Stimulated activated CD4-positive, alpha-beta T cell treated with anti-CD3 and anti-CD28 coated beads, Interleukin-15, amount 100 ng/mL, for 24 hours (primary cell): ENCODE results near the gene PLXDC2.

Experiments used
- DNase-seq: peaks from one replicate; pipeline ENCODE4 v3.0.0-alpha.2; 2020

PLXDC2 gene

DNA sequence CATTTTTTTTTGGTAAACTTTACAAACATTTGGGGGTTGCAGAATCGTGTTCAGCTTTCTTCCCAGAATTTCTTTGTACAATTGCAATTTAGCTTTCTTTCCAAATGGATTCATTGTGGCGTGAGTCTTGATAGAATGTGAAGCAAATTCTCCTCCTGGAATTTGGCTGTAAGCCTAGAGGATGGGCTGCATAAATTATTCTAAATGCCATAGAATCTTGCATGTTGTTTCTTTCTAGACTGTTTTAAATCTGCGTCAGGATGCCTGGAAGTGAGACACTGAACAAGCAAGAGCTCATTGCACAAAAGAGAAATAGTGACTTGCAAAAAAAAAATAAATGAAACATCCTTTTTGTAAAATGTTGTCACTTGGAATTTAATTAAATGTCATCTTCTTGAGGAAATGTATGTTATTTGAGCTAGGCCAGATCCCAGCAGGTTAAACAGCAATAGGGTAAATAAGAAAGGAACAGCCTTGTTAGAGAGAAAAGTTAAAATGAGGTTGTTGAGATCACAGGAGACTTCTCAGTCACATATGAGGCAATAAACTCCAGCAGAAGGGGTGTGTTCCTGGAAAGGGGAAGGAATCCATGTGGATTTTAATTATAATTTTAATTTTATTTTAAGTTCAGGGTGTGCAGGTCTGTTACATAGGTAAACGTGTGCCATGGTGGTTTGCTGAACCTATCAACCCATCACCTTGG is 483.0 kb downstream of the PLXDC2 start:
- DNase-seq, result no peak

- DNase-seq, result no peak
These were observed 484.5 kb downstream of the PLXDC2 start for GRCh38 chr10:20300735-20301134.

DNA sequence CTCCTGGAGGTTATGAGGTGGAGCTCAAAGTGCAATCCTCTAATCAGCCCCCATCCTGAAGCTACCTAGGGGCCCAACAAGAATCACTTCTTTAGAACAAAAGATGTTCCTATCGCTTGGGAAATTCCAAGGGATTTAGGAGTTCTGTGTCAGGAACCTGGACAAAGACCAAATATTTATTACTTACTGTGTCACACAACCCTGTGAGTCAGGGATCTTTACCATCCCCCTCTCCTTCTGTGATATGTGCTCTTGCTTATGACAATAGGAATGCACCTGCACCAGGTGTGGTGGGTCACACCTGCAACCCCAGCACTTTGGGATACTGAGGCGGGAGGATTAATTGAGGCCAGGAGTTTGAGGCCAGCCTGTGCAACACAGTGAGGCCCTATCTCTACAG is 485.8 kb downstream of the PLXDC2 start:
- DNase-seq, result no peak

DNA sequence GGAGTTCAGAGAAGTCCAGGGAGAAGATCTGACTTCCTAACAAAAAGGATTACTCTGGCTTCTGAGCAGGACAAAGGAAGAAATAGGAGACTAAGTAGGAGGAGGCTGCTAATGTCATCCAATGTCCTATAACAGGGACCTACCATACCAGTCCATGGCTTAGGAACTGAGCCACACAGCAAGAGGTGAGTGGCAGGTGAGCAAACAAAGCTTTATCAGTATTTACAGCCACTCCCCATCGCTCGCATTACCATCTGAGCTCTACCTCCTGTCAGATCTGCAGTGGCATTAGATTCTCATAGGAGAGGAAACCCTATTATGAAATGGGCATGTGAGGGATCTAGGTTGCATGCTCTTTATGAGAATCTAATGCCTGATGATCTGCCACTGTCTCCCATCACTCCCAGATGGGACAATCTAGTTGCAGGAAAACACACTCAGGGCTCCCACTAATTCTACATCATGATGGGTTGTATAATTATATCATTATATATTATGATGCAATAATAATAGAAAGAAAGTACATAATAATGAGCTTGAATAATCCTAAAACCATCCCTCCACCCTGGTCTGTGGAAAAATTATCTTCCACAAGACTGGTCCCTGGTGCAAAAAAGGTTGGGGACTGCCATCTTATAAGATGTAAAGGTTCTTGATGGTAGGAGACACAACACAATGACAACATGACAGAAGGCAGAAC is 487.4 kb downstream of the PLXDC2 start:
- no peak for DNase-seq

DNA sequence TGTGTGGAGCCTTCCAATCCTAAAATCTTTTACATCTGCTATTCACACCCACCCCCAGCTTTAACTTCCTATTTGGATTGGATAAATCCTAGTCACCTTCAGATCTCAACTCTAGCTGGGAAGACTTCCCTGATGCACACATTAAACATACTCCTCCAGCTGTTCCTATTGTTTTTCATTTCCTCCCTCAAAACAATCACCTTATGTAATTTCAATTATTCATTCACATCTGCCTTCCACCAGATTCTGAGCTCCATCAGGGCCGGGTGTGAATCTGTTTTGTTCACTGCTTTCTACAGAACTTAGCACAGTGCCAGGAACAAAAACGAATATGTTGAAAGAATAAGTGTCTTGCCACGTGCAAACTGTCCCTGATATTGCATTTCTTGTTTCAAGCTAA is 497.4 kb downstream of the PLXDC2 start:
- no peak for DNase-seq

- DNase-seq, result no peak
These were observed 498.2 kb downstream of the PLXDC2 start for GRCh38 chr10:20314431-20314830.

DNA sequence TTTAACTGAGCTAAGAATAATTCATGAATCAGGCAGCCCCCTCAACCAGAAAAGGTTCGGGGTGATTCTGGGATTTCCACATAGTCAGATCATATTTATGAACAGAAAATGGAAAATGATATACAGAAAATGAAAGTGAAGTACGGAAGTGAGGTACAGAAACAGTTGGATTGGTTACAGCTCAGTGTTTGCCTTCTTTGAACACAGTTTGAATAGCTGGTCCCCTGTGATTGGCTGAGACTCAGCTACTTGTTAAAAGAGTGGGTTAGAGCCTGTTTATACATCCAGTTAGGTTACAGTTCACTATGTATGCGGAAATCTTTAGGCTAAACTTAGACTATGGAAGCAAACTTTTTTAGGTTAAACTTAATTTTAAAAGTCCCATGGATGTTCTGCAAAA is 511.7 kb downstream of the PLXDC2 start:
- no peak for DNase-seq

DNA sequence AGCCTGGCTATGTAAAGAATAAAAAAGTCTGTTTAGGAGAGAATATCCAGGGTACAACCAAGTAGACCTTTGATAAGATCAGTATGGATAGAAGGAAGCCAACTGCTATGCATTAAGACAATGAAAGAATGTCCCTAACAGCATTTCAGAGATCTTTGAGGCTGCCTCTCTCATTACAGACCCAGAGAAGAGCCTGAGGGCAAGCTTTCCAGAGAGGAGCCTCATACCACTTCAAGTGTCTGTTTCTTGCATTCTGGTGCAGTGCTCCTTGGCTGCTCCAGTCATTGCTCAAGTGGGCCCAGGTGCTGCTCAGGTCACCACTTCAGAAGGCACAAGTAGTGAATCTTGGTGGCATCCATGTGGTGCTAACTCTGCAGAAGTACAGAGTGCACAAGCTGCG is 514.0 kb downstream of the PLXDC2 start:
- DNase-seq, result no peak

DNA sequence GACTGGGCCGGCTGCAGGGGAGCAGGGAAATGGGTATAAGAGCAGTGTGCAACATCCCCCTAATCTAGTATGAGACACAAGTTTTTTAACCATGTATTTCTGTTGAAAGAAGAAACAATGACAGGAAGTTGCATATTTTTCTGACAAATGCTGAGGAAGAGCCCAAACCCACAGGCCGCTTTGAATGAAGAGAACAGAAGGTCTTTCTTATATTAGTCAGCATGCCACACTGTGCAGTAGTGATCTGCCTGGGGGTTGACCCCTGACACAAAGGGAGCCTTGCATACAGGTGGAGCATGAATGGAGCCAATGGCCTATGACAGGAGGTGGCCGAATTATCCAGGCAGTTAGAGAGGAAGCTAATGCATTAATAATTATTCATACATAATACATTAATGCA is 518.3 kb downstream of the PLXDC2 start:
- DNase-seq, result no peak
